Measurements from ENCODE around the gene E2F3. TPM values are rescaled to one million over a fixed set of nuclear protein-coding genes. Genes with fewer than 3 reads are reported as not detected.

Gene E2F3
- total RNA-seq, 1 donor from 2014 or later: 27.4 TPM

GRCh38 chr6:20353134-20353533, 48.5 kb upstream of the E2F3 start:
- H3K36me3 Mint-ChIP-seq (ENCODE audit: low read depth, unreplicated experiment): no peaks in the 10 kb centered on the region
- Histone ChIP-seq H3K9ac (ENCODE audit: low read length) (no peak overlapping the region), H3K4me1 (ENCODE audit: insufficient read depth, low read length) (no peaks in the 10 kb centered on the region), H3K4me3 (ENCODE audit: insufficient read depth, low read depth, low read length) (no peak overlapping the region), H3K36me3 (ENCODE audit: insufficient read depth, low read length) (no peaks in the 10 kb centered on the region), H3K27ac (ENCODE audit: low read depth, low read length) (no peak overlapping the region), H3K9me3 (ENCODE audit: insufficient read depth, low read depth, low read length) (no peaks in the 10 kb centered on the region), H3K27me3 (ENCODE audit: insufficient read depth, low read length) (no peaks in the 10 kb centered on the region), H3K4me2 (ENCODE audit: low read length) (no peak overlapping the region), H3K79me2 (ENCODE audit: insufficient read depth, low read length) (no peaks in the 10 kb centered on the region), H4K20me1 (ENCODE audit: insufficient read depth, low read length) (no peaks in the 10 kb centered on the region), H2AFZ (ENCODE audit: low read depth, low read length) (no peak overlapping the region)
- peaks cover 5% of the 10 kb centered on the region for H3K9me3 Mint-ChIP-seq (ENCODE audit: unreplicated experiment)
- H3K27ac Mint-ChIP-seq (ENCODE audit: unreplicated experiment): no peak overlapping the region
- no peaks in the 10 kb centered on the region for H3K27me3 Mint-ChIP-seq (ENCODE audit: low read depth, unreplicated experiment)
- TF ChIP-seq EZH2 (IDR thresholded peaks at IDR 0.05; ENCODE audit: insufficient read depth, low read length): no peak
- no peak for TF ChIP-seq CTCF (IDR thresholded peaks at IDR 0.05; ENCODE audit: insufficient read depth, low read depth, low read length)
- peaks cover 6% of the 10 kb centered on the region for H3K4me1 Mint-ChIP-seq (ENCODE audit: low read depth, unreplicated experiment)
- DNase-seq (ENCODE audit: low read depth) (no peak), FAIRE-seq (no peak)
- no peak overlapping the region for H3K4me3 Mint-ChIP-seq (ENCODE audit: unreplicated experiment)

DNA sequence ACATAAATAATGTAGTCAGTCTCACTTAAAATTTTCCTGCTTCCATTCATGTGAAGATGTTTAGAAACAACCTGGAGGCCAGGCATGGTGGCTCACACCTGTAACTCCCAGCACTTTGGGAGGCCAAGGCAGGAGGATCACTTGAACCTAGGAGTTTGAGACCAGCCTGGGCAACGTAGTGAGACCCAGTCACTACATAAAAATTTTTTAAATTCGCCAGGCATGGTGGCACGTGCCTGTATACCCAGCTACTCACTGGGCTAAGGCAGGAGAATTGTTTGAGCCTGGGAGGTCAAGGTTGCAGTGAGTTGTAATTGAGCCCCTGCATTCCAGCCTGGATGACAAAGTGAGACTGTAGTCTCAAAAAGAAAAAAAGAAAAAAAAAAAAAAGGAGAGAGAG, 47.3 kb upstream of the E2F3 start:
- DNase-seq (ENCODE audit: low read depth): no peak
- no peaks in the 10 kb centered on the region for H3K27me3 ChIP-seq (ENCODE audit: insufficient read depth, low read length)
- peaks cover 5% of the 10 kb centered on the region for H3K9me3 Mint-ChIP-seq (ENCODE audit: unreplicated experiment)
- H3K27me3 Mint-ChIP-seq (ENCODE audit: low read depth, unreplicated experiment): no peaks in the 10 kb centered on the region
- no peaks in the 10 kb centered on the region for H4K20me1 ChIP-seq (ENCODE audit: insufficient read depth, low read length)
- no peaks in the 10 kb centered on the region for H3K36me3 Mint-ChIP-seq (ENCODE audit: low read depth, unreplicated experiment)
- no peaks in the 10 kb centered on the region for H3K36me3 ChIP-seq (ENCODE audit: insufficient read depth, low read length)
- no peak overlapping the region for H3K4me3 ChIP-seq (ENCODE audit: insufficient read depth, low read depth, low read length)
- H3K4me1 ChIP-seq (ENCODE audit: insufficient read depth, low read length): no peaks in the 10 kb centered on the region
- H2AFZ ChIP-seq (ENCODE audit: low read depth, low read length): no peak overlapping the region
- H3K9me3 ChIP-seq (ENCODE audit: insufficient read depth, low read depth, low read length): no peaks in the 10 kb centered on the region
- no peak for FAIRE-seq
- no peaks in the 10 kb centered on the region for H3K79me2 ChIP-seq (ENCODE audit: insufficient read depth, low read length)
- peaks cover 5% of the 10 kb centered on the region for H3K4me1 Mint-ChIP-seq (ENCODE audit: low read depth, unreplicated experiment)
- no peak overlapping the region for H3K4me3 Mint-ChIP-seq (ENCODE audit: unreplicated experiment)
- no peak overlapping the region for H3K27ac Mint-ChIP-seq (ENCODE audit: unreplicated experiment)
- no peak overlapping the region for H3K4me2 ChIP-seq (ENCODE audit: low read length)
- H3K27ac ChIP-seq (ENCODE audit: low read depth, low read length): no peak overlapping the region
- no peak overlapping the region for H3K9ac ChIP-seq (ENCODE audit: low read length)
- TF ChIP-seq EZH2 (IDR thresholded peaks at IDR 0.05; ENCODE audit: insufficient read depth, low read length): no peak
- TF ChIP-seq CTCF (IDR thresholded peaks at IDR 0.05; ENCODE audit: insufficient read depth, low read depth, low read length): no peak

GRCh38 chr6:20360471-20361119, 41.1 kb upstream of the E2F3 start:
- no peak for FAIRE-seq
- no peak overlapping the region for H3K4me3 Mint-ChIP-seq (ENCODE audit: unreplicated experiment)

More at GRCh38 chr6:20360471-20361119, 41.1 kb upstream of the E2F3 start:
- no peaks in the 10 kb centered on the region for H3K36me3 Mint-ChIP-seq (ENCODE audit: low read depth, unreplicated experiment)
- Histone ChIP-seq H4K20me1 (ENCODE audit: insufficient read depth, low read length) (no peaks in the 10 kb centered on the region), H3K9ac (ENCODE audit: low read length) (no peak overlapping the region), H3K4me3 (ENCODE audit: insufficient read depth, low read depth, low read length) (no peak overlapping the region), H3K9me3 (ENCODE audit: insufficient read depth, low read depth, low read length) (peaks cover 3% of the 10 kb centered on the region), H3K79me2 (ENCODE audit: insufficient read depth, low read length) (no peaks in the 10 kb centered on the region), H3K27ac (ENCODE audit: low read depth, low read length) (no peak overlapping the region), H3K4me1 (ENCODE audit: insufficient read depth, low read length) (no peaks in the 10 kb centered on the region), H2AFZ (ENCODE audit: low read depth, low read length) (no peak overlapping the region), H3K4me2 (ENCODE audit: low read length) (no peak overlapping the region), H3K36me3 (ENCODE audit: insufficient read depth, low read length) (no peaks in the 10 kb centered on the region), H3K27me3 (ENCODE audit: insufficient read depth, low read length) (no peaks in the 10 kb centered on the region)
- H3K27ac Mint-ChIP-seq (ENCODE audit: unreplicated experiment): no peak overlapping the region
- no peak for DNase-seq (ENCODE audit: low read depth)
- no peaks in the 10 kb centered on the region for H3K4me1 Mint-ChIP-seq (ENCODE audit: low read depth, unreplicated experiment)
- no peaks in the 10 kb centered on the region for H3K27me3 Mint-ChIP-seq (ENCODE audit: low read depth, unreplicated experiment)
- H3K9me3 Mint-ChIP-seq (ENCODE audit: unreplicated experiment): peaks cover 6% of the 10 kb centered on the region
- TF ChIP-seq CTCF (IDR thresholded peaks at IDR 0.05; ENCODE audit: insufficient read depth, low read depth, low read length) (no peak), EZH2 (IDR thresholded peaks at IDR 0.05; ENCODE audit: insufficient read depth, low read length) (no peak)

Data from astrocyte (in vitro differentiated cells and primary cell).